SK-N-SH (cell line): ENCODE results near the gene KCNIP4. TPM values are rescaled to one million over a fixed set of nuclear protein-coding genes. Genes with fewer than 3 reads are reported as not detected.

ENCODE experiments used
- CTCF ChIA-PET: fragments of 300-600, 350-600 bp; formaldehyde crosslinking; extraction: SDS; loops from one replicate; lab custom pipeline; 2021; lab: Yijun Ruan, JAX
- POLR2A ChIA-PET: fragments of 350-600 bp; sonication (Branson Sonifier 250); formaldehyde crosslinking; extraction: SDS; loops from one replicate; lab custom pipeline; 2020; ENCODE audit warnings: antibody characterized with exemption, inconsistent platforms; lab: Yijun Ruan, JAX
- DNase-seq: peaks from one replicate; pipeline ENCODE4 v3.0.0; 2012
- H2AFZ ChIP-seq: fragments of 200-600 bp; sonication (generic); 2 replicates; pipeline ENCODE4 v1.8.1; 2016; ENCODE audit warnings: antibody characterized with exemption, mild to moderate bottlenecking, low read depth
- H3F3A ChIP-seq: fragments of 200-600 bp; sonication (generic); replicated peaks from 2 replicates; pipeline ENCODE3; 2016; ENCODE audit warnings: antibody characterized with exemption, mild to moderate bottlenecking; ENCODE audit not compliant: insufficient read depth
- H3K27ac ChIP-seq, 2 experiments: fragments of 200-500 bp in 1 of 2; fragments of 200-600 bp in 1 of 2; sonication (Bioruptor generic) in 1 of 2; sonication (generic), shearing (Covaris generic) in 1 of 2; 2 replicates each; pipeline versions ENCODE4 v1.5.1 to v1.6.1; 2014 to 2016; ENCODE audit warnings: low read depth in 2 of 2, inconsistent platforms in 1 of 2, low read length in 1 of 2, mild to moderate bottlenecking in 1 of 2, mixed read lengths in 1 of 2
- H3K27me3 ChIP-seq: fragments of 200-600 bp; sonication (generic), shearing (Covaris generic); 2 replicates; pipeline ENCODE4 v1.6.1; 2016; ENCODE audit warnings: mixed run types; ENCODE audit not compliant: insufficient read depth
- H3K36me3 ChIP-seq, 2 experiments: fragments of 200-500 bp in 1 of 2; fragments of 200-600 bp in 1 of 2; sonication (Bioruptor generic) in 1 of 2; sonication (generic) in 1 of 2; replicated peaks in 1 of 2; 2 replicates each; pipeline versions ENCODE3 to v1.5.1; 2014 to 2016; ENCODE audit warnings: low read length in 1 of 2, mild to moderate bottlenecking in 1 of 2; ENCODE audit not compliant: insufficient read depth in 2 of 2, control insufficient read depth in 1 of 2
- H3K4me1 ChIP-seq, 2 experiments: fragments of 200-500 bp in 1 of 2; fragments of 200-600 bp in 1 of 2; sonication (Bioruptor generic) in 1 of 2; sonication (generic), shearing (Covaris generic) in 1 of 2; 2 replicates each; pipeline versions ENCODE4 v1.5.1 to v1.6.1; 2014 to 2016; ENCODE audit warnings: low read depth in 1 of 2, low read length in 1 of 2, mixed run types in 1 of 2; ENCODE audit not compliant: insufficient read depth in 2 of 2, control insufficient read depth in 1 of 2
- H3K4me2 ChIP-seq: fragments of 200-600 bp; sonication (generic), shearing (Covaris generic); 2 replicates; pipeline ENCODE4 v1.6.1; 2017; ENCODE audit warnings: mixed run types
- H3K4me3 ChIP-seq, 2 experiments: fragments of 200-500 bp in 1 of 2; fragments of 200-600 bp in 1 of 2; sonication (Bioruptor generic) in 1 of 2; sonication (generic), shearing (Covaris generic) in 1 of 2; 2 replicates each; pipeline versions ENCODE4 v1.5.1 to v1.8.1; 2014 to 2016; ENCODE audit warnings: low read depth in 2 of 2, inconsistent platforms in 1 of 2, low read length in 1 of 2, mild to moderate bottlenecking in 1 of 2, mixed read lengths in 1 of 2, moderate library complexity in 1 of 2
- H3K79me2 ChIP-seq: fragments of 200-600 bp; sonication (generic); 2 replicates; pipeline ENCODE4 v1.8.1; 2017; ENCODE audit warnings: mild to moderate bottlenecking; ENCODE audit not compliant: insufficient read depth
- H3K9ac ChIP-seq: fragments of 200-600 bp; sonication (generic); 2 replicates; pipeline ENCODE4 v1.6.1; 2017; ENCODE audit warnings: mixed run types
- H3K9me2 ChIP-seq: fragments of 200-600 bp; sonication (generic); 2 replicates; pipeline ENCODE4 v1.6.1; 2017; ENCODE audit warnings: mixed run types
- H3K9me3 ChIP-seq: fragments of 200-600 bp; sonication (generic); 2 replicates; pipeline ENCODE4 v1.6.1; 2017; ENCODE audit warnings: mixed run types, mild to moderate bottlenecking, moderate library complexity
- H4K20me1 ChIP-seq: fragments of 200-600 bp; sonication (generic); 2 replicates; pipeline ENCODE4 v1.6.1; 2017; ENCODE audit warnings: mild to moderate bottlenecking, mixed run types; ENCODE audit not compliant: insufficient read depth
- CHD2 ChIP-seq: fragments of 150-350 bp; IDR thresholded peaks from 2 replicates; pipeline ENCODE4 v1.6.1; 2018; ENCODE audit warnings: low read length; ENCODE audit not compliant: partially characterized antibody
- EP300 ChIP-seq, 2 experiments: IDR thresholded peaks; 2 replicates each; pipeline versions ENCODE4 v1.4.0 to v1.6.1; 2012; ENCODE audit warnings: borderline replicate concordance in 1 of 2, low read depth in 1 of 2, low read length in 1 of 2
- FOXM1 ChIP-seq: IDR thresholded peaks from 2 replicates; pipeline ENCODE4 v1.4.0; 2012; ENCODE audit warnings: low read depth, mild to moderate bottlenecking
- NRF1 ChIP-seq: IDR thresholded peaks from 2 replicates; pipeline ENCODE4 v1.6.1; 2012; ENCODE audit warnings: low read depth, mild to moderate bottlenecking, low read length
- POLR2AphosphoS5 ChIP-seq: IDR thresholded peaks from 2 replicates; pipeline ENCODE4 v1.6.1; 2012; ENCODE audit warnings: low read depth, low read length
- RAD21 ChIP-seq: IDR thresholded peaks from 2 replicates; pipeline ENCODE4 v1.6.1; 2012; ENCODE audit warnings: mild to moderate bottlenecking, low read length
- RCOR1 ChIP-seq: fragments of 150-350 bp; IDR thresholded peaks from 2 replicates; pipeline ENCODE4 v1.6.1; 2017; ENCODE audit warnings: antibody characterized with exemption, low read length
- RFX5 ChIP-seq: IDR thresholded peaks from 2 replicates; pipeline ENCODE4 v1.6.1; 2012; ENCODE audit warnings: mild to moderate bottlenecking, improper control_type of control experiment, low read length
- RXRA ChIP-seq: IDR thresholded peaks from 2 replicates; pipeline ENCODE4 v1.4.0; 2012; ENCODE audit warnings: low read depth, mild to moderate bottlenecking, borderline replicate concordance
- YY1 ChIP-seq: IDR thresholded peaks from 2 replicates; pipeline ENCODE4 v1.4.0; 2012; ENCODE audit warnings: low read depth, mild to moderate bottlenecking
- WGBS: methylation state at CpG from one replicate; pipeline ENCODE4 v1.1.6; 2017; ENCODE audit warnings: low lambda C conversion rate; 5-methylcytosine and 5-hydroxymethylcytosine counted together
- polyA plus RNA-seq, 3 experiments: library from polyadenylated mRNA; depleted of rRNA; stranded (reverse); fragments of >200 nt; gene quantifications; 2 replicates each; pipeline ENCODE4 v1.2.3, GENCODE V29; 2012
- TF ChIP-seq, protein P1 (sequence below): fragments of 200-600 bp; sonication (generic); IDR thresholded peaks from 2 replicates; pipeline ENCODE4 v1.6.1; 2017; ENCODE audit warnings: antibody characterized with exemption, mild to moderate bottlenecking, moderate library complexity
- TF ChIP-seq, protein P2 (sequence below): IDR thresholded peaks from 2 replicates; pipeline ENCODE4 v1.4.0; 2012; ENCODE audit warnings: low read depth, borderline replicate concordance

The KCNIP4 gene
- polyA plus RNA-seq, 1 of the 3 experiments (the other 2 are of a cell fraction), result 0.18 TPM

DNA sequence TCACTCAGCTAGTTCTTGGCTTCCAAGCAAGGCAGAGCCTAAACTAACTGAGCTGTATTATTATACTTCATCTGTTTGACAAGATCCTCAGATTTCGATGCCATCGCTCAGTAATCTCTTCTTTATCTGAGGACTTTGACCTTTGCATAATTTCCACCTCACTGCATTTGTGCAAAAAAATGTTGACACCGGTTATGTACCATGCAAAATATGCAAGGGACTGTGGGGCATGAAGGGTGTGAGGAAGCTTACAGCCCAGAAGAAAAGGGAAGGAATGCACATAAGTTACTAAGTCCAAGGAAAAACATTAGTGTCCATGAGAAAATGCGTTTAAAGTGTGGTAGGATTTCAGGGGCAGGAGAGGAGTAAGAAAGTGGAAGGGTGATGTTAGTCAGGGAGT lies 953.0 kb downstream of the KCNIP4 start:
- H3K9ac ChIP-seq, result no peak overlapping the region
- no peaks in the 10 kb centered on the region for H3K36me3 ChIP-seq
- no peak overlapping the region for H3K4me3 ChIP-seq
- no peaks in the 10 kb centered on the region; a peak in 1 of 4 replicates for H3K4me1 ChIP-seq
- no peaks in the 10 kb centered on the region for H3K79me2 ChIP-seq
- TF ChIP-seq RXRA, result no peak
- TF ChIP-seq RCOR1, result no peak
- no peak for TF ChIP-seq POLR2AphosphoS5
- TF ChIP-seq RAD21, result no peak
- no peak for TF ChIP-seq CHD2
- no peak for TF ChIP-seq RFX5
- no peak overlapping the region for H3K27ac ChIP-seq
- H3K9me3 ChIP-seq, result no peaks in the 10 kb centered on the region
- no peak overlapping the region for H2AFZ ChIP-seq
- H4K20me1 ChIP-seq, result no peaks in the 10 kb centered on the region
- H3K27me3 ChIP-seq, result no peaks in the 10 kb centered on the region
- no peaks in the 10 kb centered on the region for H3K9me2 ChIP-seq
- no peaks in the 10 kb centered on the region for H3F3A ChIP-seq
- ChIA-PET POLR2A (no interaction called here), CTCF (no interaction called here)
- no peak overlapping the region for H3K4me2 ChIP-seq
- WGBS, result 64% methylated on average over 4 of the region's 4 CpGs
- DNase-seq, result no peak

DNA sequence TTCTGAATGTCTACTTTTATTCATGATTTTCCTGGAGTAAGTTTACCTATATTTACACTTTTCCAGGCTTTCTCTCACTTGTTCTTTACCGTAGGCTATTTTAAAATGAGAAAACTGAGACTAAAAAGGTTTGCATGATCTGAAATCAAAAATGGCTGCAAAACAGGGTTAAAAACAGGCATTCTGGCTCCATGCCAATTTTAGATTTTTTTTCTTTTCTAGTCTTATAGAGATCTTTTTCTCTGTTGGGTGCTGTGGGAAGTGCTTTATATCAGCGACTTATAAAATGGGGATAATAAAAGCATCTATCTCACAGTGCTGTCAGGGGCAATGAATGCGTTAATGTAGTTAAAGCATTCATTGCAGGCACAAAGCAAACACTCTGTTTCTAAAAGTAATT lies 953.6 kb downstream of the KCNIP4 start:
- H3K4me1 ChIP-seq, result no peaks in the 10 kb centered on the region; a peak in 1 of 4 replicates
- 54% methylated on average over 3 of the region's 3 CpGs for WGBS
- POLR2A ChIA-PET, result no interaction called here
- H3K9ac ChIP-seq, result no peak overlapping the region
- DNase-seq, result no peak
- H3K4me3 ChIP-seq, result no peak overlapping the region
- no peak overlapping the region for H2AFZ ChIP-seq
- no peak overlapping the region for H3K4me2 ChIP-seq
- H3K27me3 ChIP-seq, result no peaks in the 10 kb centered on the region
- no peaks in the 10 kb centered on the region for H3K9me2 ChIP-seq
- CTCF ChIA-PET, result interaction anchor here (0.9 kb wide), 1 partner anchor 23 kb away, joined by 3 read pairs; no protein-coding TSS in a partner anchor
- no peaks in the 10 kb centered on the region for H3K79me2 ChIP-seq
- no peaks in the 10 kb centered on the region for H3K9me3 ChIP-seq
- H3K36me3 ChIP-seq, result no peaks in the 10 kb centered on the region
- TF ChIP-seq RCOR1, result no peak
- no peak for TF ChIP-seq RFX5
- TF ChIP-seq, protein P1, sequence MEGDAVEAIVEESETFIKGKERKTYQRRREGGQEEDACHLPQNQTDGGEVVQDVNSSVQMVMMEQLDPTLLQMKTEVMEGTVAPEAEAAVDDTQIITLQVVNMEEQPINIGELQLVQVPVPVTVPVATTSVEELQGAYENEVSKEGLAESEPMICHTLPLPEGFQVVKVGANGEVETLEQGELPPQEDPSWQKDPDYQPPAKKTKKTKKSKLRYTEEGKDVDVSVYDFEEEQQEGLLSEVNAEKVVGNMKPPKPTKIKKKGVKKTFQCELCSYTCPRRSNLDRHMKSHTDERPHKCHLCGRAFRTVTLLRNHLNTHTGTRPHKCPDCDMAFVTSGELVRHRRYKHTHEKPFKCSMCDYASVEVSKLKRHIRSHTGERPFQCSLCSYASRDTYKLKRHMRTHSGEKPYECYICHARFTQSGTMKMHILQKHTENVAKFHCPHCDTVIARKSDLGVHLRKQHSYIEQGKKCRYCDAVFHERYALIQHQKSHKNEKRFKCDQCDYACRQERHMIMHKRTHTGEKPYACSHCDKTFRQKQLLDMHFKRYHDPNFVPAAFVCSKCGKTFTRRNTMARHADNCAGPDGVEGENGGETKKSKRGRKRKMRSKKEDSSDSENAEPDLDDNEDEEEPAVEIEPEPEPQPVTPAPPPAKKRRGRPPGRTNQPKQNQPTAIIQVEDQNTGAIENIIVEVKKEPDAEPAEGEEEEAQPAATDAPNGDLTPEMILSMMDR, result no peak
- TF ChIP-seq, protein P2, sequence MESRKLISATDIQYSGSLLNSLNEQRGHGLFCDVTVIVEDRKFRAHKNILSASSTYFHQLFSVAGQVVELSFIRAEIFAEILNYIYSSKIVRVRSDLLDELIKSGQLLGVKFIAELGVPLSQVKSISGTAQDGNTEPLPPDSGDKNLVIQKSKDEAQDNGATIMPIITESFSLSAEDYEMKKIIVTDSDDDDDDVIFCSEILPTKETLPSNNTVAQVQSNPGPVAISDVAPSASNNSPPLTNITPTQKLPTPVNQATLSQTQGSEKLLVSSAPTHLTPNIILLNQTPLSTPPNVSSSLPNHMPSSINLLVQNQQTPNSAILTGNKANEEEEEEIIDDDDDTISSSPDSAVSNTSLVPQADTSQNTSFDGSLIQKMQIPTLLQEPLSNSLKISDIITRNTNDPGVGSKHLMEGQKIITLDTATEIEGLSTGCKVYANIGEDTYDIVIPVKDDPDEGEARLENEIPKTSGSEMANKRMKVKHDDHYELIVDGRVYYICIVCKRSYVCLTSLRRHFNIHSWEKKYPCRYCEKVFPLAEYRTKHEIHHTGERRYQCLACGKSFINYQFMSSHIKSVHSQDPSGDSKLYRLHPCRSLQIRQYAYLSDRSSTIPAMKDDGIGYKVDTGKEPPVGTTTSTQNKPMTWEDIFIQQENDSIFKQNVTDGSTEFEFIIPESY, result no peak
- no peak for TF ChIP-seq FOXM1
- TF ChIP-seq NRF1, result no peak
- TF ChIP-seq POLR2AphosphoS5, result no peak
- TF ChIP-seq YY1, result no peak
- TF ChIP-seq EP300 (IDR thresholded peaks at IDR 0.05; ENCODE audit: borderline replicate concordance in 1 of 2, low read depth in 1 of 2, low read length in 1 of 2), result no peak
- H4K20me1 ChIP-seq, result no peaks in the 10 kb centered on the region
- no peak overlapping the region for H3K27ac ChIP-seq
- H3F3A ChIP-seq, result no peaks in the 10 kb centered on the region
